Osteocyte (in vitro differentiated cells): ENCODE measurements around the gene PDYN. TPM values are rescaled to one million over a fixed set of nuclear protein-coding genes. Genes with fewer than 3 reads are reported as not detected.

ENCODE experiments used
- DNase-seq: peaks from one replicate; pipeline ENCODE4 v3.0.0; 2021; ENCODE audit warnings: mixed read lengths; ENCODE audit not compliant: unreplicated experiment; ENCODE audit errors: extremely low spot score
- H3K27ac Mint-ChIP-seq: one replicate; pipeline ENCODE4 v1.8.0; 2021; ENCODE audit warnings: mild to moderate bottlenecking, mixed read lengths; ENCODE audit not compliant: unreplicated experiment
- H3K27me3 Mint-ChIP-seq: one replicate; pipeline ENCODE4 v1.8.0; 2021; ENCODE audit warnings: mixed read lengths; ENCODE audit not compliant: unreplicated experiment
- H3K36me3 Mint-ChIP-seq: one replicate; pipeline ENCODE4 v1.8.0; 2021; ENCODE audit warnings: mixed read lengths; ENCODE audit not compliant: unreplicated experiment
- H3K4me1 Mint-ChIP-seq: one replicate; pipeline ENCODE4 v1.8.0; 2021; ENCODE audit warnings: mixed read lengths; ENCODE audit not compliant: unreplicated experiment
- H3K4me3 Mint-ChIP-seq: one replicate; pipeline ENCODE4 v1.8.0; 2021; ENCODE audit warnings: mild to moderate bottlenecking, moderate library complexity, mixed read lengths; ENCODE audit not compliant: unreplicated experiment
- H3K9me3 Mint-ChIP-seq: one replicate; pipeline ENCODE4 v1.8.0; 2021; ENCODE audit warnings: mixed read lengths; ENCODE audit not compliant: unreplicated experiment
- CTCF ChIP-seq: fragments of 200-600 bp; sonication (generic); IDR thresholded peaks from 2 replicates; pipeline ENCODE4 v1.5.0; 2021; ENCODE audit warnings: antibody characterized with exemption, mild to moderate bottlenecking, moderate library complexity
- total RNA-seq: library from RNA; stranded (reverse); gene quantifications from 2 replicates; pipeline ENCODE4 v1.2.1, GENCODE V29; 2021

Gene PDYN
- total RNA-seq, 1 donor from 2014 or later, result not detected

GRCh38 chr20:1946442-1946761, 47.5 kb downstream of the PDYN start:
- no peaks in the 10 kb centered on the region for H3K36me3 Mint-ChIP-seq
- peaks cover 55% of the 10 kb centered on the region for H3K27me3 Mint-ChIP-seq
- DNase-seq, result no peak
- H3K9me3 Mint-ChIP-seq, result no peaks in the 10 kb centered on the region
- no peak for TF ChIP-seq CTCF
- no peak overlapping the region for H3K4me3 Mint-ChIP-seq
- H3K4me1 Mint-ChIP-seq, result peaks cover 29% of the 10 kb centered on the region
- H3K27ac Mint-ChIP-seq, result no peak overlapping the region

- peaks cover 52% of the 10 kb centered on the region for H3K27me3 Mint-ChIP-seq
- no peaks in the 10 kb centered on the region for H3K36me3 Mint-ChIP-seq
- H3K4me1 Mint-ChIP-seq, result peaks cover 26% of the 10 kb centered on the region
- no peak overlapping the region for H3K27ac Mint-ChIP-seq
- no peak overlapping the region for H3K4me3 Mint-ChIP-seq
- no peak for DNase-seq
- H3K9me3 Mint-ChIP-seq, result no peaks in the 10 kb centered on the region
- no peak for TF ChIP-seq CTCF
These were observed 48.2 kb downstream of the PDYN start for GRCh38 chr20:1945660-1946059.

GRCh38 chr20:1945134-1945618, 48.7 kb downstream of the PDYN start:
- Mint-ChIP-seq H3K36me3 (no peaks in the 10 kb centered on the region), H3K27me3 (peaks cover 51% of the 10 kb centered on the region), H3K4me1 (peaks cover 24% of the 10 kb centered on the region), H3K4me3 (no peak overlapping the region), H3K9me3 (no peaks in the 10 kb centered on the region), H3K27ac (no peak overlapping the region)
- no peak for DNase-seq
- TF ChIP-seq CTCF, result no peak

- H3K4me1 Mint-ChIP-seq, result peaks cover 17% of the 10 kb centered on the region
- H3K9me3 Mint-ChIP-seq, result no peaks in the 10 kb centered on the region
- no peak for TF ChIP-seq CTCF
- H3K27ac Mint-ChIP-seq, result no peak overlapping the region
- H3K27me3 Mint-ChIP-seq, result peaks cover 47% of the 10 kb centered on the region
- no peaks in the 10 kb centered on the region for H3K36me3 Mint-ChIP-seq
- DNase-seq, result no peak
- H3K4me3 Mint-ChIP-seq, result no peak overlapping the region
These were observed 49.3 kb downstream of the PDYN start for GRCh38 chr20:1944345-1945091.

- peaks cover 7% of the 10 kb centered on the region for H3K4me1 Mint-ChIP-seq
- DNase-seq, result no peak
- H3K36me3 Mint-ChIP-seq, result no peaks in the 10 kb centered on the region
- H3K27ac Mint-ChIP-seq, result no peak overlapping the region
- no peaks in the 10 kb centered on the region for H3K9me3 Mint-ChIP-seq
- H3K27me3 Mint-ChIP-seq, result peaks cover 42% of the 10 kb centered on the region
- no peak for TF ChIP-seq CTCF
- H3K4me3 Mint-ChIP-seq, result no peak overlapping the region
These were observed 50.4 kb downstream of the PDYN start for GRCh38 chr20:1943275-1944002.
